ENCODE results near the gene RAB11FIP4.

The RAB11FIP4 gene

GRCh38 chr17:31481783-31482081 lies 90.3 kb downstream of the RAB11FIP4 start:
- H3K4me3 ChIP-seq (ENCODE audit: control insufficient read depth, low read depth, low read length) = no peak overlapping the region
- DNase-seq (ENCODE audit: low read depth) = no peak
- TF ChIP-seq CTCF (conservative IDR thresholded peaks at IDR 0.05; ENCODE audit: control insufficient read depth, insufficient read depth, low read depth, low read length) = no peak

GRCh38 chr17:31484821-31485220 lies 93.3 kb downstream of the RAB11FIP4 start:
- no peak for DNase-seq (ENCODE audit: low read depth)
- TF ChIP-seq CTCF (conservative IDR thresholded peaks at IDR 0.05; ENCODE audit: control insufficient read depth, insufficient read depth, low read depth, low read length) = no peak
- H3K4me3 ChIP-seq (ENCODE audit: control insufficient read depth, low read depth, low read length) = no peak overlapping the region

GRCh38 chr17:31486351-31487062 lies 95.0 kb downstream of the RAB11FIP4 start:
- DNase-seq (ENCODE audit: low read depth) = no peak
- H3K4me3 ChIP-seq (ENCODE audit: control insufficient read depth, low read depth, low read length) = no peak overlapping the region

GRCh38 chr17:31487063-31487647 lies 95.7 kb downstream of the RAB11FIP4 start:
- H3K4me3 ChIP-seq (ENCODE audit: control insufficient read depth, low read depth, low read length) = no peak overlapping the region
- DNase-seq (ENCODE audit: low read depth) = no peak
- TF ChIP-seq CTCF (conservative IDR thresholded peaks at IDR 0.05; ENCODE audit: control insufficient read depth, insufficient read depth, low read depth, low read length) = no peak

More at GRCh38 chr17:31486351-31487062, 95.0 kb downstream of the RAB11FIP4 start:
- no peak for TF ChIP-seq CTCF (conservative IDR thresholded peaks at IDR 0.05; ENCODE audit: control insufficient read depth, insufficient read depth, low read depth, low read length)

GRCh38 chr17:31487648-31488263 lies 96.3 kb downstream of the RAB11FIP4 start:
- TF ChIP-seq CTCF (conservative IDR thresholded peaks at IDR 0.05; ENCODE audit: control insufficient read depth, insufficient read depth, low read depth, low read length) = no peak
- no peak overlapping the region for H3K4me3 ChIP-seq (ENCODE audit: control insufficient read depth, low read depth, low read length)
- no peak for DNase-seq (ENCODE audit: low read depth)

GRCh38 chr17:31488264-31488981 lies 96.9 kb downstream of the RAB11FIP4 start:
- no peak for DNase-seq (ENCODE audit: low read depth)
- no peak overlapping the region for H3K4me3 ChIP-seq (ENCODE audit: control insufficient read depth, low read depth, low read length)
- TF ChIP-seq CTCF (conservative IDR thresholded peaks at IDR 0.05; ENCODE audit: control insufficient read depth, insufficient read depth, low read depth, low read length) = no peak

All from fibroblast of mammary gland (primary cell).